Kidney tubule cell (primary cell): ENCODE measurements around the gene TAS1R2.

ENCODE experiments used
- DNase-seq: peaks from one replicate; pipeline ENCODE4 v3.0.0-alpha.2; 2018; ENCODE audit warnings: low spot score

The TAS1R2 gene

GRCh38 chr1:18883636-18884418, 24.4 kb upstream of the TAS1R2 start:
- peak; percentile 70 for DNase-seq

GRCh38 chr1:18883079-18883478, 23.6 kb upstream of the TAS1R2 start:
- no peak for DNase-seq

DNA sequence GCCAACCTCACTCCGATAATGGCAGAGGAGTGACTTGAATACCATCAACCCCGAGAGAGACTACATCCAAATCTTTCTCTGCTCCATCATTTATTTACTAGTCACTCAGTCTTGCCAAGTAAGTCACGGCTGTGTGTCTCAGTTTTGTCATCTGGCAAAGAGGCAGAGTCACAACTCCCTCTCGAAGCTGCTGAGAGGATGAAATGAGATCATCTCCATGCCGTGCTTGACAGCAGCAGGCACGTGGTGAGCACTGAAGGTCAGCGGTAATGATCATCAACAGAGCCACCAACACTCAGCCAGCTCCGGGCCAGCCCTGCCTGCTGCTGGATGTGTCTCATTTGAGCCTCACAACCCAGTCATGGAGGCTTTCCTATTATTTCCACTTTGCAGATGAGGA, 23.0 kb upstream of the TAS1R2 start:
- DNase-seq, result peak; percentile 93

DNA sequence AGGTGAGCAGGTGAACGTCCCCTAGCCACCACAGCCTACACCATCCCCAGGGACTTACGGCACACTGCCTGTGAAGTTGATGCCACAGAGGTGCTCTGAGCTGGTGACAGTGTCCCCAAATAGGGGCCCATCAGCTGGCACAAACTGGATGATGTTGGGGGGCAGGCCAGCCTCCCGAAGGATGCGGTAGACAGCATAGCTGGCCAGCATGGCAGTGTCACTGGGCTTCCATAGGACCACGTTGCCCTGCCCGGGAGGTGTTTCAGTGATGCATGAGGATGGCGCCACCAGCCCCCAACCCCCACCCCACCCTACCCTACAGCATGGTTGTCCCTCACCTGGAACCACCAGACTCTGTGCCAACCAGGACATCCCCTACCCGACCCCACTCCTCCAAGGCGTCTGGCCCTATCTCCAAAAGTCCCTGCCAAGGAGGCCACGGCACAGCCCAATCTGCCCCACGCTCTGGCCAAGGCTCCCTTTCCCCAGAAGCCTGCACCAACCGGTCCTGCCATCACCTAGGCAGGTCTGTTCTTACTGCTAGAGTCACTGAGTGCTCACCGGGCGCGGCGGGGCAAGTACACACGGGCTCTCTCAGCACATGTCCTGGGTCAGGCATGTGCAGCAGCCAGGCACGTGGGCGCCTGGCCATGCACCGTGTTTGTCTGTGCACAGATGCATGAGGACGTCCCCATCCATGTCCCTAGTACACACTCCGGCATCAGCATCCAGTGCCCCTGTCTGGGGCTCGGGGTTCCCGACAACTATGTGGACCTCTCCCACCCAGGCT, 22.4 kb upstream of the TAS1R2 start:
- DNase-seq, result peak; percentile 38

DNA sequence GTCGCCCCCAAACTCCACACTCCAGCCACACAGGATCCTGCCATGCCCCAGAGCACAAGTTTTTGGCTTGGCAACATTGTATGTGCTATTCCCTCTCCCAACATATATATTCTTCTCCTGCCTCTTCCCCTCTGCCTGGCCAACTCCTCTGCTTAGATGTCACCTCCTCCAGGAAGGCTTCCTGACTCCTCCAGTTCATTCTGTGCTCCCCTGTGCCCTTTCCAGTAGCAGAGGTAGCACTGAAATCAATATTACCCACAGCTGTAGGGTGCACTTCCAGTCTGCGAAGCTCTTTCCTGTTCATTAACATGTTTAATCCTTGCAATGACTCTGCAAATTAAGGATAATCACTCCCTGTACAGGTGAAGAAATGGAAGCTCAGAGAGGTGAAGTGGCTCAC, 21.7 kb upstream of the TAS1R2 start:
- no peak for DNase-seq

DNA sequence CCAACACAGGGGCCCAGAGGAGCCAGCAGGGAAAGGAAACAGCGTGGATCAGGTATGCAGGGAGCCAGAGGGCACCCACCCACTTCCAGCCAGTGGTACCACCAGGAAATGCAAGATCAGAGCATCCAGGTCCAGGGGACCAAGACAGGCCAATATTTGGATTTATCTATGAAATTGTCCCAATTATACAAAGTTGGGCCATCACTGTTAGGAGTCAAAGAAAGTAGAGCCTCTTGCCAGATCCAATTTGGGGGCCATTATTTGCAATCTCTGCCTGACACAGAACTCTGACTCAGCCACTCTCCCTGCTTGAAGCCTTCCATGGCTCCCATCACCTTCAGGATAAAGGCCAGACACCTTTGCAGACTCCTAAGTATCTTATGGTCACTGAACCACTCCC, 21.1 kb upstream of the TAS1R2 start:
- no peak for DNase-seq

DNA sequence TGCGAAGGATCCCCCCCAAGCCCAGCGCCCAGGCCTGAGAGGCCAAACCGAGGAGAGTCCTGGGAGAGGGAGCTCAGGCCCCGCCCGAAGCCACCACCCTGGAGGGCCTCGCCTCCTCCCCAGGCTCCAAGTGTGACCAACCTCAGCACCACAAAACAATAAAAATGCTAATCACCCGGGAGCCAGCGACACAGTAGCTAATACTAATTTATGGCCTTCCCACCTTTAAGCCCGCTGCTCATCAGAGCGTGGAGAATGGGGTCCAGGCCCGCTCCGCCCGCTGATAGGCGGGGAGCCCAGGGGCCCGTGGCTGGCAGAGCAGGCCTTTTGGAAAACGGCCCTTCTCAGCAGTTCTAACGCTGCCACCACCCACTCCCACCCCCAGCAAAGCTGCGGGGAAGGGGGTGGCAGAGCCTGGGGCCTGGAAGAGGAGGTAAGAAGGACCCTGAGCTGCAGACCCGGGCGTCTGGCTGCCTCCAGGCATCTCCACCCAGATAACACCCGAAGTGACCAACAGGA, 20.4 kb upstream of the TAS1R2 start:
- DNase-seq, result no peak

GRCh38 chr1:18879215-18879790, 19.8 kb upstream of the TAS1R2 start:
- no peak for DNase-seq

DNA sequence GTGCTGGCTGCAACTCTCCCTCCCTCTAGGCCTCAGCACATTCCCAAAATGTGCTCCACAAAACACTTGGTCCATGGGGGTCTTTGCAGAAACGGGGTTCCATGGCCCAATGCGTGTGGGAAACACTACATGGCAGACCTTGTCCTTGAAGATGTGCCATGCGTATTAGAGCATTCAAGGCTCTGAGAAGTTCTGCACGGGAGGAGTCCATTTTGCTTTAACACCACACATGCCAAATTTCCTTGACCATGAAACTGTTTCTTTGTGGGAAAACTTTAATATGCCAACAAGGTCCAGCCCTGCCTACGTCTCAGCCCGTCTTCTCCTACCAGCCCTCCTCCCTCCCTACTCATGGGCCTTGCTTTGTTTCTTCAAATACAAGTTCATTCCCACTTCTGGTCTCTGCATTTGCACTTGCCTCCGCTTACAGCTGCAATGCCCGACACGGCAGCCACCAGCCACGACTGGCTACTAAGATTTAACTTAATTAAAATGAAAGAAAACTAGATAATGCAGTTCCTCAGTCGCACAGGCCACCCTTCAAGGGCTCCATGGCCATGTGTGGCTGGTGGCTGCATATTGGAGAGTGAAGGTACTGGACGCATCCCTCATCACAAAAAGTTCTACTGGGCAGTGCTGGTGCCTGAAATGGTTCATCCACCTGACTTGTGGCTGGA, 19.2 kb upstream of the TAS1R2 start:
- no peak for DNase-seq

DNA sequence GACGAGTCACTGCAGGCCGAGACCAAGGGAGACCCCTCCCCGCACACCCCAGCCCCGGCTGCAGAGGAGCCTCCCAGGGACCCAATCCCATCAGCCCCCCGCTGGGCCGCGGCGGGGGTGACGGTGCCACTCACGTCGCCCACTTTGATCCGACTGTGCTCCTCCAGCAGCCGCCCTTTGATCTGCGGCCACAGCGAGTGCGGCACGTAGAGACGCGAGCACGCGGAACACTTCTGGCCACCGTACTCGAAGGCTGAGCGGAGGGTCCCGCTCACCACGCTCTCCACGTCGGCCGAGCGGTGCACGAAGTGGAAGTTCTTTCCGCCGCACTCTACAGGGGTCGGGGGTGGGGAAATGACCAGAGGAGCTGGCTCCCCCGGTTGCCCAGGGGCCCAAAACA, 17.8 kb upstream of the TAS1R2 start:
- DNase-seq, result no peak

DNA sequence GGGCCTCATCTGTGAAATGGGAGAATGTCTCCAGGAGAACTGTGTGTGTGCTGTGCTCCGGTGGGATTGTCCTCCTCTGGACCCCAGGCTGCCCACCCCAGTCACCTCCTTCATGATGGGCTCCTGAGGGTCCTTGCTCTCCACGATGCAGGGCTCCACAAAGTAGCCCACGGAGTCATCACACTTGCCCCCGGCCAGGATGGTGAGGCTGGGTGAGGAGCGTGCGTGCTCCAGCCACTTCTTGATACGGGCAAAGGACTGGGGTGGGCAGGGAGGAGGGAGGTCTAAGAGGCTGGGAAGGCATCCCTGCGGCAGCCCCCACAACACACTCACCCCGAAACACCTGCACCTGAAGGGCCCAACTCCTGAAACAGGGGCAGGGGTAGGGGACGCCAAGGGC, 16.8 kb upstream of the TAS1R2 start:
- DNase-seq, result no peak

DNA sequence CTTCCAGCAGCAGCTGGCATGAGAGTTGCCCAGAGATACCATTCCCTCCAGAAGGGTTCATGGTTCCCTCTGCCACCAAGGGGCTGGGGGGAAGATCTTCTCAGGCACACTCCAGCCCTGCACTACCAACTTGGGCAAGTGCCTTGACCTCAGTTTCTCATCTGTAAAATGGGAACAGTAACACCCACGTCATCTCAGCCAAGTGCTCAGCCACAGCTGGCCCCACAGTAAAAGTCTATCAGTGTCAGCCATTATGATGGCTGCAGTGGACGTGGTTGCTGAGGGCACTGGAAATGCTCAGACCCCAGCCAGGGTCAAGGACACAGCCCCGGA, 16.3 kb upstream of the TAS1R2 start:
- no peak for DNase-seq

DNA sequence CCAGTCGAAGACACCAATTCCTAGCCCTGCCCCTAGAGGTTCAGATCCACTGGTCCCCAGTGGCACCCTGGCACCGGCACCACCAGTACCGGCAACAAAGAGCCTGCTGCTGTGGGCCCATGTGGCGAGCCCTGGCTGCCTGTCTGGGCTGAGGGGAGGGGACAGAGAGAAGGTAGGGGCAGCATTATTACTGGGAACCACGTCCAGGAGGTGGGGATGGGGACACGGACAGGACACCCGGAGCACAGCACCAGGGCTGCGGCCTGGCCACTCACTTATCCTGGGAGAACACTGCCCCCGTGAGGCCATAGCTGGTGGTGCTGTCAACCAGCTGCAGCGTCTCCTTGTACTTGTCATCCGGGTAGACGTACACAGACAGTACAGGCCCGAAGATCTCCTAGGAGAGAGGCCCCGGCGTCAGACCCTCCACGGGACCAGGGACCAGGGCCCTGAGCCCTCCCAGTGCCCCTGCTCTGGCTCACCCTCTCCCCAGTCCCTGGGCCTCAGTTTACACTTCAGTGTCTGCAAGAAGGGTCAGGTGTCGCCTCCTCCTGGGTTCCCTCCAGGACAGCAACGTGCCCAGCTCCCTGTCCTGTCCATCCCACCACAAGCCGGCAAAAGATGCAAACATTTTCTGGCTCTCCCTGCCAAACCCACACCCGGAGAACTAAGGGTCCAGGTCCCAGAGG, 15.8 kb upstream of the TAS1R2 start:
- DNase-seq, result peak; percentile 79

GRCh38 chr1:18874600-18874999, 15.1 kb upstream of the TAS1R2 start:
- DNase-seq, result no peak

DNA sequence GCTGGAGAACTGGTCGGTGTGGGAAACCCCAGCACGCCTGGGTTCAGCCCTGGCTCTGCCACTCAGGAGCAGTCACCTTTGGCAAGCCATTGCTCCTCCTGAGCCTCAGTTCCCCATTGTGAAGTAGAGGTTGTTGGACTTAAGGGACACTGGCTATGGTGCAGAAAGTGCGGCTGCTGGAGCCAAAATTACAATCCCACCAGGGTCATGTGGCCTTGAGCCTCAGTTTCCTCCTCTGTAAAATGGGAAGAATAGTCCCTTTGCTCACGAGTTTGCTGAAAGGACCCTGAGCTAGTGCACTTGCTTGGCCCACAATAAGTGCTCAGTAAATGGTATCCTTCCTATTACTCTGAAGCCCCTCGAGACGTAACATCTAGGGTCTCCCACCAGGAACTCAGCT, 14.6 kb upstream of the TAS1R2 start:
- DNase-seq, result no peak

DNA sequence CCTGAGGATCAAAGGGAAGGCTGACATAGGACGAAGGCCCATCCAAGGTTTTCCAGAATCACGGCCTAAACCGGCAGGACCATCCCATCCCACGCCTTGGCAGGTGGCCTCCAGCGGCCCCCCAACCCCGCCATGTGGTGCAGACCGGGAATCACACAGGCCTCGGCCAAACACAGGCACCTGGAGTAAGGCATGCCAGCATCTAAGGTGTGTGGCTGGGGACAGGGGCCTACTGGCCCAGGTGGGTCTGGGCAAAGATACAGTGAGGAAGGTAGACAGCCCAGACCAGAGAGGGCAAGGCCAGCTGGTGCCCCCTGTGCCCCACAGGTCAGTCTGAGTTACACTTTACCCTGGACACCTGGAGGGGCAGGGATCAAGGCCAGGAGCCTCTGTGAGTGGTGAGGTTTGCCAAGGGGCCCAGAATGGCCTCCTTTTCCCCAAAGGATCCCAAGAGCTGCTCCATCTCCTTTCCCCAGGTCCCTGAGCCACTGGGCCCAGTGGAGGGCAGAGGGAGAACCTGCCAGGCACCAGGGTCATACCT, 12.7 kb upstream of the TAS1R2 start:
- no peak for DNase-seq

GRCh38 chr1:18871401-18872070, 12.1 kb upstream of the TAS1R2 start:
- no peak for DNase-seq

- no peak for DNase-seq
These were observed 11.5 kb upstream of the TAS1R2 start for GRCh38 chr1:18870957-18871356.

DNA sequence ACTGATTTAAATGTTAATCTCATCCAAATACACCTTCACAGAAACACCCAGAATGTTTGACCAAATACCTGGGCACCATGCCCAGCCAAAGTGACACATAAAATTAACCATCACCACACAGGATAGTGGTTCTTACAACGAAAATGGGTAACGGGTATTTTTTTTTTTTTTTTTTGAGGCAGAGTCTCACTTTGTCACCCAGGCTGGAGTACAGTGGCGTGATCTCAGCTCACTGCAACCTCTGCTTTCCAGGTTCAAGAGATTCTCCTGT, 11.1 kb upstream of the TAS1R2 start:
- peak; percentile 60 for DNase-seq

DNA sequence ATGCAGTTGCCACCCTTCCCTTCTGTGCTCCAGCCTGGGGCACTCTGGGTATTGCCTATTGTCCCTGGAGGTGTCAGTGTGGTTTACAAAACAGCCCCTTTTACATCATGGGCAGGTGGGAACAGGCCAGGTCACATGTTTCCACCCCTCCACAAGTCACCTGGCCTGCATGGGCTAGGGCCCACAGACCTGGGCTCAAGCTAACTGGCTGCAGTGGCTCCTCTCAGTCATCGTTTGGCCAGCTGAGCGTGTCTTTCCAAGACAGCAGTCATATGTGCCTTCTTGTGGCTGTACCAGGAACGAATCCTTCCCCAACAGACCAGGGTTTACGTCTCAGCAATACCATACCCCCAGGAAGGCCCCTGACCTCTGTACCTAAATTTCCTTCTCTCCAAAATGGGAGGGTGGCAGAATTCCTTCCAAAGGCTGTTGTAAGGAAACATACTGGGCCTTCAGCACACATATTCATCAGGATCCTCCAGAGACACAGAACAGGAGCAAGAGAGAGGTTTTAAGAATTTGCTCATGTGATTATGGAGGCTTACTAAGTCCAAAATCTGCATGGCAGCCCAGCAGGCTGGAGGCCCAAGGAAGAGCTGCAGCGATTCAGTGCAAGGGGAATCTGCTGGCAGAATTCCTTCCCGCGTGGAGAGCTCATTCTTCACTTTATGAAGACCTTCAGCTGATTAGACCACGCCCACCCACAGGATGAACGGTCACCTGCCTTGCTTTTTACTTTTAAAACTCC, 10.6 kb upstream of the TAS1R2 start:
- no peak for DNase-seq
